ENCODE data around the gene TM4SF4.

Gene TM4SF4

GRCh38 chr3:149465351-149465883 lies 9.1 kb upstream of the TM4SF4 start:
- ATAC-seq (ENCODE audit: low read depth) (no peak), DNase-seq (ENCODE audit: low spot score) (no peak)
- H3K9me3 ChIP-seq (ENCODE audit: severe bottlenecking): no peaks in the 10 kb centered on the region
- no peak overlapping the region for H3K4me3 ChIP-seq (ENCODE audit: severe bottlenecking)
- no peak for TF ChIP-seq CTCF (IDR thresholded peaks at IDR 0.05; ENCODE audit: poor library complexity, severe bottlenecking)
- H3K4me1 ChIP-seq (ENCODE audit: insufficient read depth, poor library complexity, severe bottlenecking): peaks cover 3% of the 10 kb centered on the region
- H3K27me3 ChIP-seq (ENCODE audit: insufficient read depth, poor library complexity, severe bottlenecking): no peaks in the 10 kb centered on the region
- no peaks in the 10 kb centered on the region for H3K36me3 ChIP-seq (ENCODE audit: low read depth)
- no peak overlapping the region for H3K27ac ChIP-seq (ENCODE audit: poor library complexity, severe bottlenecking)

- DNase-seq (ENCODE audit: low spot score): no peak
These were observed 8.3 kb upstream of the TM4SF4 start for GRCh38 chr3:149466192-149466591.

GRCh38 chr3:149468504-149469212 lies 5.8 kb upstream of the TM4SF4 start:
- Histone ChIP-seq H3K27me3 (ENCODE audit: insufficient read depth, poor library complexity, severe bottlenecking) (no peaks in the 10 kb centered on the region), H3K9me3 (ENCODE audit: severe bottlenecking) (no peaks in the 10 kb centered on the region), H3K4me1 (ENCODE audit: insufficient read depth, poor library complexity, severe bottlenecking) (peaks cover 13% of the 10 kb centered on the region), H3K27ac (ENCODE audit: poor library complexity, severe bottlenecking) (no peak overlapping the region), H3K36me3 (ENCODE audit: low read depth) (no peaks in the 10 kb centered on the region), H3K4me3 (ENCODE audit: severe bottlenecking) (no peak overlapping the region)
- ATAC-seq (ENCODE audit: low read depth) (0 out of 3 replicates have a peak, but pooled peaks have one; percentile 35), DNase-seq (ENCODE audit: low spot score) (no peak)
- TF ChIP-seq CTCF (IDR thresholded peaks at IDR 0.05; ENCODE audit: poor library complexity, severe bottlenecking): no peak

More at GRCh38 chr3:149466192-149466591, 8.3 kb upstream of the TM4SF4 start:
- Histone ChIP-seq H3K27me3 (ENCODE audit: insufficient read depth, poor library complexity, severe bottlenecking) (no peaks in the 10 kb centered on the region), H3K36me3 (ENCODE audit: low read depth) (no peaks in the 10 kb centered on the region), H3K4me3 (ENCODE audit: severe bottlenecking) (no peak overlapping the region), H3K27ac (ENCODE audit: poor library complexity, severe bottlenecking) (no peak overlapping the region), H3K9me3 (ENCODE audit: severe bottlenecking) (no peaks in the 10 kb centered on the region), H3K4me1 (ENCODE audit: insufficient read depth, poor library complexity, severe bottlenecking) (peaks cover 3% of the 10 kb centered on the region)
- peak; percentile 84; the same call in 2 of the 3 replicates for ATAC-seq (ENCODE audit: low read depth)
- no peak for TF ChIP-seq CTCF (IDR thresholded peaks at IDR 0.05; ENCODE audit: poor library complexity, severe bottlenecking)

DNA sequence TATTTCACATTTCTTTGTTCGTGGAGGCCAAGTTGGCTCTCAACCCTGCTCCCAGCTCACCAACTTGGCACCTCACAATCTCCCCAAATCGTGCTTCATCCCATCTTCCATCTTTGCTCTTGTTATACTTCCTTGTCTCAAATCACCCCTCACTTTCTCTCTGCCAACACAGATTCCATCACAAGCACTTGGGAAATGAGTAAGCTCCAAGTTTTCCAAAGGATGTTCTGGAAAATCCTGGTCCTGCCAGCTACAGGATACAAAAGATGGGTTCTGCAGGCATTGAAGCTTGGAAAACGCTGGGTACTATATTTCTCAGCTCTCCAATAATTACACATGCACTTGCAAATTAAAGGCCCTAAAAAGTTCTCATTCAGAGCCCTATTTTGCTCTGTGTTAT lies 4.1 kb upstream of the TM4SF4 start:
- Histone ChIP-seq H3K4me3 (ENCODE audit: severe bottlenecking) (no peak overlapping the region), H3K27ac (ENCODE audit: poor library complexity, severe bottlenecking) (no peak overlapping the region), H3K4me1 (ENCODE audit: insufficient read depth, poor library complexity, severe bottlenecking) (peaks cover 21% of the 10 kb centered on the region), H3K27me3 (ENCODE audit: insufficient read depth, poor library complexity, severe bottlenecking) (no peaks in the 10 kb centered on the region), H3K36me3 (ENCODE audit: low read depth) (no peaks in the 10 kb centered on the region), H3K9me3 (ENCODE audit: severe bottlenecking) (no peaks in the 10 kb centered on the region)
- TF ChIP-seq CTCF (IDR thresholded peaks at IDR 0.05; ENCODE audit: poor library complexity, severe bottlenecking): no peak
- ATAC-seq (ENCODE audit: low read depth): no peak
- no peak for DNase-seq (ENCODE audit: low spot score)

All from RWPE2 (cell line).